ENCODE measurements around the gene TMTC4.

DNA sequence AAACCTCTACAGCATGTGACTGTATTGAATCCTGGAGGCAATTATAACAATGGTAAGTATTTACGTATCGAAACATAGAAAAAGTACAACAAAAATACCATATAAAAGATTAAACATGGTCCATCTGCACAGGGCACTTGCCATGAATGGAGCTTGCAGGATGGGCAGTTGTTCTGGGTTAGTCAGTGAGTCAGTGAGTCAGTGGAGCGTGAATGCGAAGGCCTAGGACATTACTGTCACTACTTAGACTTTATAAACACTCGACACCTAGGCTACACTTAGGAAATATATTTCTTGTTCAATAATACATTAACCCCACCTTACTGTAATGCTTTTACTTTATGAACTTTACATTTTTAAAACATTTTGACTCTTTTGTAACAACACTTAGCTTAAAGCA lies 35.6 kb upstream of the TMTC4 start:
- TF ChIP-seq, protein P1, sequence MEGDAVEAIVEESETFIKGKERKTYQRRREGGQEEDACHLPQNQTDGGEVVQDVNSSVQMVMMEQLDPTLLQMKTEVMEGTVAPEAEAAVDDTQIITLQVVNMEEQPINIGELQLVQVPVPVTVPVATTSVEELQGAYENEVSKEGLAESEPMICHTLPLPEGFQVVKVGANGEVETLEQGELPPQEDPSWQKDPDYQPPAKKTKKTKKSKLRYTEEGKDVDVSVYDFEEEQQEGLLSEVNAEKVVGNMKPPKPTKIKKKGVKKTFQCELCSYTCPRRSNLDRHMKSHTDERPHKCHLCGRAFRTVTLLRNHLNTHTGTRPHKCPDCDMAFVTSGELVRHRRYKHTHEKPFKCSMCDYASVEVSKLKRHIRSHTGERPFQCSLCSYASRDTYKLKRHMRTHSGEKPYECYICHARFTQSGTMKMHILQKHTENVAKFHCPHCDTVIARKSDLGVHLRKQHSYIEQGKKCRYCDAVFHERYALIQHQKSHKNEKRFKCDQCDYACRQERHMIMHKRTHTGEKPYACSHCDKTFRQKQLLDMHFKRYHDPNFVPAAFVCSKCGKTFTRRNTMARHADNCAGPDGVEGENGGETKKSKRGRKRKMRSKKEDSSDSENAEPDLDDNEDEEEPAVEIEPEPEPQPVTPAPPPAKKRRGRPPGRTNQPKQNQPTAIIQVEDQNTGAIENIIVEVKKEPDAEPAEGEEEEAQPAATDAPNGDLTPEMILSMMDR (IDR thresholded peaks at IDR 0.05; ENCODE audit: low read depth, low read length, poor library complexity, severe bottlenecking) = no peak
- TF ChIP-seq EZH2phosphoT487 (IDR thresholded peaks at IDR 0.05; ENCODE audit: borderline replicate concordance, low read length) = no peak

Data from DOHH2 (cell line).